H54 (cell line): ENCODE measurements around the gene FLYWCH2.

Experiments used
- DNase-seq: peaks from one replicate; pipeline ENCODE4 v3.0.0; 2011; ENCODE audit warnings: low spot score, mixed read lengths; ENCODE audit not compliant: insufficient read length
- FAIRE-seq: peaks from 3 replicates; lab custom pipeline; 2011; peaks lifted over from hg19 to GRCh38; lab: Jason Lieb, UNC
- POLR2A ChIP-seq: IDR thresholded peaks from 2 replicates; pipeline ENCODE4 v1.6.1; 2011; ENCODE audit warnings: low read depth, mild to moderate bottlenecking, low read length

Gene FLYWCH2

DNA sequence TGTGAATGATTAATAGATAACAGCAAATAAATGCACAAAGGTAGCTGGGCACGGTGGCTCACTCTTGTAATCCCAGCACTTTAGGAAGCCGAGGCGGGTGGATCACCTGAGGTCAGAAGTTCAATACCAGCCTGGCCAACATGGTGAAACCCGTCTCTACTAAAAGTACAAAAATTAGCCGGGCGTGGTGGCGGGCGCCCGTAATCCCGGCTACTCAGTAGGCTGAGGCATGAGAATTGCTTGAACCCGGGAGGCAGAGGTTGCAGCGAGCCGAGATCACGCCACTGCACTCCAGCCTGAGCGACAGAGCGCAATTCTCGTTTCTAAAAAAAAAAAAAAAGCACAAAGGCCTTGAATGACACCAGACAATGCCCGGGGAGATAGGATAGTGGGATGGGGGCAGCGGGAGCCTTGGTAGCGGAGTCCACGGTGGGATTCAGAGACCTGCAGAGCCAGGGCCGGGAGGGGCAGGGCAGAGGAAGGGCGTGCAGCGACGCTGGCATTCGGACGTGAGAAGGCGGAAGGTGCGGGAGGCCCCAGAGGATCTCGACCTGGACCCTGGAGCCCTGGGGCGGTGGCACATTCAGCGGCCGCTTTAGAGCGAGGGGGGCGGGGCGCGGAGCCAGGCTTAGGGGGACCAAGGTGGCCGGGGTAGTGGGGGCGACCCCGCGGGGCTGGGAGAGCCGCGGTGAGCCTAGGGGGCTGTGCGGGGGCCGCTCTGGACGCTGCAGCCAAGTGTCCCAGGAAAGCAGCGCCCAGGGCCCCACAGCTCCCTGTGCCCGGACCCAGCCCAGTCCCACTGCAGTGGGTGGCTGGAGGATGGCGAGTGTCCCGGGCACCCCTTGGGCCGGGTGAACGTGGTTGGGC is 999 bp upstream of the FLYWCH2 start:
- FAIRE-seq (no peak), DNase-seq (no peak)

DNA sequence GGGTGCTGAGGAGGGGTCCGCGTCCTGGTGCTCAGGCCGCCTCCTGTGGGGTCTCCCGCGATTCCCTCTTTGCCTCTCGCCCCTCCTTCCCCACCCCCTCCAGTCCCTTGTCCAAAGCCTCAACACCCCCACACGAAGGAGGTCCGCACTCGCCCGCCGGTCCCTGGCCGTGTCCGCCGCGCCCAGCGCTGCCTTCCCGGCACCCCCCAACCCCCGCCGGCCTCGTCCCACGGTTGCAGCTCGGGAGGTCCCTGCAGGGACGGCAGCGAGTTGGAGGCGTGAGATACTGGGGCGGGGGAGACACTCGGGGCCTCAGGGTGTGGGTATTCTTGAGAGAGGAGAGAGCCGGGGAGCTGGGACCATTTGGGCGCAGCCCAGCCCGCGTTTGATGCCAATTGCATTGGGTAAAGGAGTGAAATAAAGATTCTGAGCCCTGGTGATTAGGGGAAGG is 468 bp downstream of the FLYWCH2 start:
- TF ChIP-seq POLR2A, result no peak
- DNase-seq (no peak), FAIRE-seq (no peak)

More for the DNA sequence above, 999 bp upstream of the FLYWCH2 start:
- TF ChIP-seq POLR2A, result no peak; the same call in 1 of the 2 replicates

DNA sequence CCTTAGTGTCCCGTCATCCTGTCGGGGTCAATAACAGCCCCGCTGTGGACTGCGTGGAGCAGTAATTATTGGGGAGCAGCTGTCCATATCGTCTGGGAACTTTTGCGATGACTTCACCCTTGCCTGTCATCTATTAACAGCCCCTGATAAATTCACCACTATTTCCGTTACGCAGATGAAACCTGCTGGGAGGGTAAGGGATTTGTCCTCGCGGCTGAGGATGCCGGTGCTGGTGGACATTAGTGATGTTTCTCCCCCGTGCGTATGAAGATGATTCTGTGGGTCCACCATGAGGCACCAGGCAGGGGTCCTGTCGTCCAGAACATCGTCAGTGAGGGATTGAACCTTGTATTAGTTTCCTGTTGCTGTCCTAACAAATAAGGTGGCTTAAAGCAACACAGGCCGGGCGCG is 1.0 kb downstream of the FLYWCH2 start:
- no peak for TF ChIP-seq POLR2A
- FAIRE-seq (no peak), DNase-seq (no peak)

DNA sequence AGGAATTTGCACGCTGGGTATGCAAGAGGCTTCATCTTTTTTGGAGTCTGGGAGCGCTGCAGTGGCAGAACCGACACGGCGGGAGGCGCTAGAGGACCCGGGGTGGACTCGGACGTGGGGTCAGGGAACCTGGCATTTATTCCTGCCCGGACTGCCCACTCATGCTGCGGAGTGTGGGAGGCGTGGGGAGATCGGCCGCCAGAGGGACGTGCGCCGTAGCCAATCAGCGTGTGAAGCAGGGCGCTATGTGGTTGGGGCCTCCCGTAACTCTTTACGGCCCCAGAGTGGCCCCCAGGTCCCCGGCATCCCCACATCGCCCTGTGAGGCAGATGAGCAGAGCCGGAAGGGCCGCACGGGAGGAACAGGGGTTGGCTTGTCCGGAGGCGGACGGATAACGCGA is 11.2 kb downstream of the FLYWCH2 start:
- DNase-seq (no peak), FAIRE-seq (no peak)
- no peak for TF ChIP-seq POLR2A

DNA sequence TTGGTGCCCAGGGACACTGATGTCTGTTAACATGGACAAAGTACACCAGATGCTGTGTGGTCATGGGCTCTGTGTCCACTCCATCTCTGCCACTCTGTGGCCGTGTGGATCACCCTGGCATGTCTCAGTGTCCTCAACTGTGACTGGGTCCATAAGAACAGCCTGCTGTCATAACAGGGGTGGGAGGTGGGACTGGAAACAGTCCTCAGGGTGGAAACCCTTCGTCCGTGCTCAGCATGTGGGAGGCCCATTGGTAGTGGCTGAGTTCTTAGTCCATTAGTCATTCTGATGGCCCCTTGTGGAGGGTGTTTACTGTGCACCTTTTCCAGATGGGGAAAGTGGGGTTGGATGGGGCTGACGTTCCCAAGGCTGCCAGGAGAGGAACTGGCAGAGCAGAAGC is 12.8 kb downstream of the FLYWCH2 start:
- DNase-seq (peak; percentile 50), FAIRE-seq (peak; percentile 75)
- no peak for TF ChIP-seq POLR2A

DNA sequence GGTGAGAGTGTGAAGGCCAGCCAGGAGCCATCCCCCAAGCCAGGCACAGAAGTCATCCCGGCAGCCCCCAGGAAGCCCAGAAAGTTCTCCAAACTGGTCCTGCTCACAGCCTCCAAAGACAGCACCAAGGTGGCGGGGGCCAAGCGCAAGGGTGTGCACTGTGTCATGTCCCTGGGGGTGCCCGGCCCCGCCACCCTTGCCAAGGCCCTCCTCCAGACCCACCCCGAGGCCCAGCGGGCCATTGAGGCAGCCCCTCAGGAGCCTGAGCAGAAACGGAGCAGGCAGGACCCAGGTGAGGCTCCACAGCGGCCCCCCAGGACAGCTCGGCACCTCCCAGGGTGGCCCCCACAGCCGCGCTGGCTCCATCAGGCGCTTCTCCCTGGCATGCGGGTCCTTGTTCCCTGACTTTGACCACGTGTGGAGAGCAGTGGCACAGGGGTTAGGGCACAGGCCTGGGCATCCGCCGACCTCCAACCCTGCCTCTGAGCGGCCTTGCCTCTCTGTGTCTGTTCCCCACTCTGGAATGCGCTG is 13.5 kb downstream of the FLYWCH2 start:
- no peak for FAIRE-seq
- no peak for TF ChIP-seq POLR2A
- DNase-seq, result no peak

DNA sequence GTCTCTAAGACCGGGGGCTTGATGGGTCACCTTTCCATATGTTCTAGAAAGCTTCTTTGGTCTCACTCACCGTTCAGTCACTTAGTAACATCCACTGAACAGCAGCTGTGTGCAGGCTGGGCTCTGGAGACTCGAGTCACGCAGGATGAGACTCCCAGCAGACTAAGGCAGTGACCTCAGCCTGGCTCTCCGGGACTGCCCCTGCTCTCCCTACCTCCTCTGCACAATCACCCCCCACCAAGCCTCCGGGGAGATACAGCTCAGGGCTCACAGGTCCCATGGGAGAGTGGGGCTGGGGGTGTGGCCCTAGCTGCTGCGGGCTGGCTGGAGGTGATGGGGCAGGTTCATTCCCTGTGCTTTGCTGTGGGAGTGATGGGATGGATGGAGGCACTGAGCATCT is 14.1 kb downstream of the FLYWCH2 start:
- no peak for FAIRE-seq
- no peak for DNase-seq
- TF ChIP-seq POLR2A, result no peak

DNA sequence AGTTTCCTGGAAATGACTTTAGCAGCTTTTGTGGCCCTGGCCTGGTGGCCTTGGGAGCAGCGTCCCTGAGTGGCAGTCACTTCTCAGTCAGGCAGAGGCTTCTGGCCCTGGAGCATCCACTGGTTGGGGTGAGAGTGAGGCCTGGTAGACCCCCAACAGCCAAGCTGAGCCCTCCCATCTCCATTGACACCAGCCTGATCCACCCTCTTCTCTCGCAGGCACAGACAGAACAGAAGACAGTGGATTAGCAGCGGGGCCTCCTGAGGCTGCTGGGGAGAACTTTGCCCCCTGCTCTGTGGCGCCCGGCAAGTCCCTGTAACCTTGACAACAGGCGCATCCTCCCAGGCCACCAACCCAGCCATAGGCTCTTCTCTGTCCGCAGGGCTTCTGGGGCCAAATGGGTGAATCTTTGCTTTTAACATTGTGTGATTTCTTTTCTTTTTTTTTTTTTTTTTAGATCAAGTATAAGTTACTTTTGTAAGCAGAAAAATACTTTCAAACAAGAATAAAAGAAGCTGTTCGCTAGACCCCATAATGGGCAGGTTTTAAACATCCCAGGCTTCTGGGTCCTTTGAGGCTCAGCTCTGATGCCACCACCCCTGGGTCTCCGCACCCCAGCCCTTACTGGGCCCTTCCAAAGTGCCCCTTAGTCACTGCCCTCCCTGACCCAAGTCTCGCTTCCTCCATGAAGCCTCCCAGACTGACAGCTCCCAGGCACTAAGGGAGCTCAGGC is 16.0 kb downstream of the FLYWCH2 start:
- no peak for FAIRE-seq
- no peak for TF ChIP-seq POLR2A
- no peak for DNase-seq

DNA sequence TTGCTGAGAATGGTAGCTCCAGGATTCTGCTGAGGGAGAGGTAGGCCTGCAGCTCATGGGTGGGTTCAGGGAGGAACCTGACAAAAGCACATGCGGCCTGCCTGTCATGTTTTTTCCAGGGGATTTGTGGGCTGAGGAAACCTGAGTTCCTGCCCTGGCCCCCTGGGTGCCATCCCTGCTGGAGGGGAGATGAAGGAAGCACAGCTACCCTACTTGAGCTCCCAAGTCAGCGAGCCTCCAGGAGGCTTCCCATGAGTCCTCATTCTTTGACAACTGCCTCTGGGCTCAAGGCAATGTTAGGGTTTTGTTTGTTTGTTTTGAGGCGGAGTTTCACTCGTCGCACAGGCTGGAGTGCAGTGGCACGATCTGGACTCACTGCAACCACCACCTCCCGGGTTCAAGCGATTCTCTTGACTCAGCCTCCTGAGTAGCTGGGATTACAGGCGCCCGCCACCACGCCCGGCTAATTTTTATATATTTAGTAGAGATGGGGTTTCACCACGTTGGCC is 16.6 kb downstream of the FLYWCH2 start:
- FAIRE-seq, result no peak

DNA sequence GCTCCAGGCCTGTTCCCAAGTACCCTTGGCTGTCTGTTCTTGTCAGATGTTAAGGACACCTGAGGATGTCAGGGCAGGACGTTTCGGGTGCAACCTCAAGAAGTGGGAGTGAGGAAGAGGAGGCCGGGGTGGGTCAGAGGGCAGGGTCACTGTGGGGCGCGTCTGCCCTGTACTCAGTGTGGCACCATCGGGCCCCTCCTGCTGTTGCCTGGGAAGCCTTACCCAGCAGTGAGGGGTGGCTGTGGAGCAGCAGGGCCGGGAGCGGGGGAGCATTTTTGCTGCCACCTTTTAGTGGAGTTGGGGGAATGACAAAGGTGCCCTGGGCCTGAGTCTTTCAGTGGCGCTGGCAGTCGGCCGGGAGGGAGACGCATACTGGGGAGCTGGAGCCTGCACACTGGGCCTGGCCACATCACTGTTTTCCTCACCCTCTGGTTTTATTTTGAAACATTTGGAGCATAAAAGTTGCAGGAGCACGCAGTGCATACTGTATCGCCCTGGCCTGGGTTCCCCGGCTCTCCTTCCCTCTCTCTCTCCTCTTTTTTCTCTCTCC is 17.6 kb downstream of the FLYWCH2 start:
- FAIRE-seq (no peak), DNase-seq (no peak)
- no peak for TF ChIP-seq POLR2A

More for the DNA sequence above, 16.6 kb downstream of the FLYWCH2 start:
- DNase-seq, result no peak
- TF ChIP-seq POLR2A, result no peak

DNA sequence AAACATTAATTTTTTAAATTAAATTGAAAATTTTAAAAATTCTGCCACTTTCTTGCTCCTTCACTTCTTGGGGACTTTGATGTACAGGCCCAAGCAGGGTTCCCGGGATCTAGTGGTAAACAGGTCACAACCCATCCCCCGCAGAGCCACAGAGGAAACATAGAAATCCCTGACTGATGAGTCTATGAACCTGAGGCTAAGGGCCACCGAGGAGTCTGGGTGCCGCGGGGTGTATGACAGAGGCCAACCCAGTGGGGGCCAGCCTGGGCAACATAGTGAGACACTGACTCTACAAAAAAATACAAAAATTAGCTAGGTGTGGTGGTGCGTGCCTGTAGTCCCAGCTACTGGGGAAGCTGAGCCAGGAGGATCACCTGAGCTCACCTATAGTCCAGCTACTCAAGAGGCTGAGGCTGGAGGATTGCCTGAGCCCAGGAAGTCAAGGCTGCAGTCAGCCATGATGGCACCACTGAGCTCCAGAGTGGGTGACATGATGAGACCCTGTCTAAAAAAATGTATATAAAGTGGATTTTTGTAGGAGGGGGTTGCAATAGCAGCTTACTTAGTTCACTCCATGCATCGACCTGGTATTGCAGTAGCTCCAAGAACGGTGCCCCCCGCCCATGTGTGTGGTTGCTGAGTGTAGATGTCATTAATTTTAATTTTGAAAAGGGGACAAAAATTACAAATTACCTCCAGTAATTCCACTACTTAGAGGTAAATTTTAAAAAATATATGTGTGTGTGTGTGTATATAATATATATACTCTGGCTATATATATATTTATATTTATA is 19.5 kb downstream of the FLYWCH2 start:
- TF ChIP-seq POLR2A, result no peak
- FAIRE-seq, result no peak
- no peak for DNase-seq

DNA sequence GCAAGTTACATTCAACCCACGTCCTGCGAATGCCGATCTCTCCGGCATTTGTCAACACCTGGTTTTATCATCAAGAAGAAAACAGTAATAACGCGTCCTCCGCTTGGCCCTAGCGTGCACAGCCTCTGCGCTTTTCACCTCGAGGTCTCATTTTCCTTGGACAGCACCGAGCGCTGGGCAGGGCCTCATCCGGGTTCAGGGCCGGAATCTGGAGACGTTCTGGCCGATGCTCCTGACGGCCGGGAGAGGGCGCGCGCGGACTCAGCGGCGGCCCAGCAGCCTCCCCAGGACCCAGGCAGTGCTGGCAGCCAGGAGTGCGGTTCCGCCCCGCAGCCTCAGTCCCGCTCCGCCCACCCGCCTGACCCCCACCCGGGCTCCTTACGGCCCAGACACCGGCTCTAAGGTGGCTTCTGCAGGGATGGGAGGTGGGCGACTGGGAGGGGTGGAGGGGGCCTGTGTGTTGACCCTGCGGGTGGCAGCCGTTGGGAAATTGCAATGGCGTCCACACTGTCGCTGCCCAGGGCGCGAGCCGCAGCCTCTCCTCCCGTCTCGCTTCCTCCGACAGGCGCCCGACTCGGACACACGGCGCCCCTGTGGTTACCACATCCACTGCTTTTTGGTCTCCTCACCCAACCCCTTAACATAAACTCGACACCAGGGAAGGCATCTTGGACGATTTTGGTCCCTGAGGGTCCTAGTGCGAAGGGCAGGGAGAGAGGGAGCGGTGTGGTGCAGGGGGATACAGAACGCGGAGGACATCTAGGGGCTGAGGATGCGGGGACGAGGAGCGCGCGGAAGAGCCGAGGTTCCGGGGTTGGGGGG is 21.3 kb downstream of the FLYWCH2 start:
- peak; percentile 41 for TF ChIP-seq POLR2A
- FAIRE-seq (no peak), DNase-seq (peak; percentile 84)

DNA sequence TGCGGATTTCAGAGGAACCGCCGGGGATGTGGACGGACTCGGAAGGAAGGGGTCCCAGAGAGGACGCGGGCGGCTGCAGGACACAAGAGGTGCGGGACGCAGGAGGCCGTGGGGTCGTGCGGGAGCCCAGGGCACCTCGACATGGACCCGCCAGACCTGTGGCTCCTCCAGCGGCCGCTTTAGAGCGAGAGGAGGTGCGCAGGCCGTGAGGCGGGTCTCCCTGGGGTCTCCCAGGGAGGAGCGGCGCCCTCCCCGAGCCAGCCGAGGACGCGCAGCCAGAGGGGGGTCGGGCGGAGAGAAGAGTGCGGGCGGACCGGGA is 21.9 kb downstream of the FLYWCH2 start:
- no peak for TF ChIP-seq POLR2A
- FAIRE-seq (no peak), DNase-seq (no peak)
